Stimulated activated naive B cell treated with anti-CD40 and anti-IgM and Interleukin-4, amounts not matched to agents 10 μg/mL and 1 μg/mL and 100 μg/mL, for 72 hours (primary cell): ENCODE measurements around the gene RASGEF1C.
"Not testable (repeated sequence)": the region's sequence is repeated elsewhere in the genome, so short reads cannot be mapped to it uniquely, and the experiment has no call there.

ENCODE experiments used
- ATAC-seq, 2 donors: fragments of 150-1000 bp; cut with Tn5 transposase; replicated peaks; 2 replicates each; pipeline ENCODE4 v1.10.0; 2021; ENCODE audit warnings: moderate library complexity in 1 of 2
- DNase-seq: peaks from one replicate; pipeline ENCODE4 v3.0.0; 2021
- H3K27ac Mint-ChIP-seq: one replicate; pipeline ENCODE4 v1.8.0; 2022; ENCODE audit warnings: mild to moderate bottlenecking, mixed read lengths
- H3K27me3 Mint-ChIP-seq, 2 donors: one replicate each; pipeline ENCODE4 v1.8.0; 2022; ENCODE audit warnings: mixed read lengths in 2 of 2
- H3K36me3 Mint-ChIP-seq, 2 donors: one replicate each; pipeline ENCODE4 v1.8.0; 2022; ENCODE audit warnings: mixed read lengths in 2 of 2, mild to moderate bottlenecking in 1 of 2
- H3K4me1 Mint-ChIP-seq, 2 donors: one replicate each; pipeline ENCODE4 v1.8.0; 2022; ENCODE audit warnings: mixed read lengths in 2 of 2, mild to moderate bottlenecking in 1 of 2
- H3K4me3 Mint-ChIP-seq, 2 donors: one replicate each; pipeline ENCODE4 v1.8.0; 2022; ENCODE audit warnings: mild to moderate bottlenecking in 2 of 2, mixed read lengths in 2 of 2, moderate library complexity in 1 of 2
- H3K9me3 Mint-ChIP-seq, 2 donors: one replicate each; pipeline ENCODE4 v1.8.0; 2022; ENCODE audit warnings: mixed read lengths in 2 of 2, mild to moderate bottlenecking in 1 of 2

Gene RASGEF1C

DNA sequence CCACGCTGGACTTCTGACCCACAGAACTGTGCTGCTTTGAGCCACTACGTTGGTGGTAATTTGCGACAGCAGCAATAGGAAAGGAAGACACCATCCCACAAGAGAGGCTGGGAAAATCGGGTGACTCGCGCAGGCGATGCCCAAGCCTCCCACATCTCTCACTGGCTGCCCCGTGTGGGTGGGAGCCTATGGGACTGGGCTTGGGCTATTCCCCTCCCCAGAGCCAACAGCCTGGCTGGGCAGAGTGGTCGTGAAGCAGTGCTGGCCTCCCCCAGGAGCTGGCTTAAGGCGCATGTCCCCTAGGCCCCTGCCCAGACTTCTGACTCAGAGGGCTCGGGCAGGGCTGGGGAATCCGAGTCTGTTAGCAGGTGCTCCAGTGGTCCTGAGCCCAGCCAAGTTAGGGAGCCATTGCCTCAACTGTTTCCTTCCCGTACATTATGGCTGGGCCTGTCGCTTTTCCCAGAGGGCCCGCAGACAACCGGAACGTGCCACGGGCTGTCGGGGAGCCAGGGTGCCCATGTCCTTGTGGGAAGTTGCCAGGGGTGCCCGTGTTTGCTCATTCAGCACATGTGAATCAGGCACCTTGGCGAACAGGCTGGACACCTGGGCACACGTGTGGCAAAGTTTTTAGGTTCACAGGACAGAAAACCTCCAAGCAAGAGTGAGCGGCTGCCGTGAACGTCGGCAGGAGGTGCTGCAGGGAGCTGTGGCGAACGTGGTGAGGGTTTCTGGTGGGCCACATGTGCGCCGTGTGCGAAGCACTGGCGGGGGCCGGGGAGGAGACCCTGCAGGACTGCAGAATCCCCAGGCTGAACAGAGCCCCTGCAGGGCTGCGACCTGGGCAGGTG lies 7.0 kb upstream of the RASGEF1C start:
- peaks cover 17 to 25% of the 10 kb centered on the region in 2 donors for H3K9me3 Mint-ChIP-seq
- ATAC-seq (no peak), DNase-seq (no peak)
- no peak overlapping the region for H3K27ac Mint-ChIP-seq
- H3K27me3 Mint-ChIP-seq: peaks cover 15 to 22% of the 10 kb centered on the region in 2 donors
- H3K4me3 Mint-ChIP-seq: no peak overlapping the region
- peaks cover 0 to 8% of the 10 kb centered on the region in 2 donors for H3K36me3 Mint-ChIP-seq
- no peaks in the 10 kb centered on the region for H3K4me1 Mint-ChIP-seq

DNA sequence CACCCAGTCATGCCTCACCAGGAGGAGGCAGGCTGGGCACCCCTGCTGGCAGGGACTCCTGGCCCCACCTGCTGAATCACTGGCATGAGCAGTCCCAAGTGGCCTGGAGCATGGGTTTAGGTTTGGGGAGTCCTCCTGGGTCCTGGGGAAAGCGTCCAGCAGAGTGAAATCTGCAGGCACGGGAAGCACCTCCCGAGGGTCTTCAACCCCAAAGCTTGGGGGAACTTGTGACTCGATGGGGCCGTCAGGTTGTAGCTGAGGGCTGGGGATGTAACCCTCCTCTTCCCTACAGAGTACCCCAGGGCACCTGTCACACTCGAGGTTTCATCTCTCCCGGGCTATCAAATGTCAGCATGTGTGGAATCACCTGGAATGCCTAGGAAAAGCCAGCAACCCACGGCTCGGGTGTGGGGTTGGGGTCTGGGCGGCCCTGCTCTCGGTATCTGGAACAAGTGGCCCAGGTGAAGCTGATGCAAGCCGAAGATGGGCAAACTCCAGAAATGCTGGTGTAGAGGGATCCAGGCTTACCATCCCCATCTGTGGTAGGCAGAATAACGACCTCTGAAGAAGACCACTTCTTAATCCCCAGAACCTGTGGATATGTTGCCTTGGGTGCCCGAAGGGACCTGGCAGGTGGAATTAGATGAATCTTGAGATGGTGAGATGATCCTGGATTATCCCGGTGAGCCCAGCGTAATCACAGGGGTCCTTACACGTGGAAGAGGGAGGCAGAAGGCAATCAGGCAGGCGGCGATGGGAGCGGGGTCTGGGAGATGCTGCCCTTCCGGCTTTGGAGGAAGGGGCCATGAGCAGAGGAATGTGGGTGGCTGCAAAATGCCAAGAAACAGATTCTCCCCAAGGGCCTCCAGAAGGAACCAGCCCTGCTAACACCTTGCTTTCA lies 6.1 kb upstream of the RASGEF1C start:
- Mint-ChIP-seq H3K27me3 (peaks cover 24 to 31% of the 10 kb centered on the region in 2 donors), H3K4me1 (no peaks in the 10 kb centered on the region), H3K36me3 (peaks cover 0 to 6% of the 10 kb centered on the region in 2 donors), H3K27ac (no peak overlapping the region), H3K9me3 (peaks cover 16 to 23% of the 10 kb centered on the region in 2 donors), H3K4me3 (no peak overlapping the region)
- ATAC-seq (no peak), DNase-seq (no peak)

DNA sequence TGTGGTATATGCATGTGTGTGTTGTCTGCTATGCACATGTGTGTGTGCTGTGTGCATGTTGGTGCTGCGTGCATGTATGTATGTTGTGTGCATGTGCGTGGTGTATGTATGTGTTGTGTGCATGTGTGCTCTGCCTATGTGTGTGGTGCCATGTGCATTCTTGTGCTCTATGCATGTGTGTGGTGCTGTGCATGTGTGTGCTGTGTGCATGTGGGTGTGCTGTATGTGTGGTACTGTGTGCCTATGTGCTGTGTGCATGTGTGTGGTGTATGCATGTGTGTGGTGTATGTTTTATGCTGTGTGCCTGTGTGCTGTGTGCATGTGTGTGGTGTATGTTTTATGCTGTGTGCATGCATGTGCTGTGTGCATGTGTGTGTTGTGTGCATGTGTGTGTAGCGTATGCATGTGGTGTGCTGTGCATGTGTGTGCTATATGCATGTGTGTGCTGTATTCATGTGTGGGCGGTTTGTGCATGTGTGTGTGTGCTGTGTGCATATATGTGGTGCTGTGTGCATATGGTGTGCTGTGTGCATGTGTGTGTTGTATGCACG lies 4.7 kb upstream of the RASGEF1C start:
- Mint-ChIP-seq H3K4me1 (peaks cover 0 to 4% of the 10 kb centered on the region in 2 donors), H3K27me3 (peaks cover 31 to 39% of the 10 kb centered on the region in 2 donors), H3K4me3 (no peak overlapping the region), H3K9me3 (peaks cover 9 to 12% of the 10 kb centered on the region in 2 donors), H3K36me3 (peaks cover 0 to 1% of the 10 kb centered on the region in 2 donors), H3K27ac (no peak overlapping the region)
- ATAC-seq (no peak), DNase-seq (no peak)

DNA sequence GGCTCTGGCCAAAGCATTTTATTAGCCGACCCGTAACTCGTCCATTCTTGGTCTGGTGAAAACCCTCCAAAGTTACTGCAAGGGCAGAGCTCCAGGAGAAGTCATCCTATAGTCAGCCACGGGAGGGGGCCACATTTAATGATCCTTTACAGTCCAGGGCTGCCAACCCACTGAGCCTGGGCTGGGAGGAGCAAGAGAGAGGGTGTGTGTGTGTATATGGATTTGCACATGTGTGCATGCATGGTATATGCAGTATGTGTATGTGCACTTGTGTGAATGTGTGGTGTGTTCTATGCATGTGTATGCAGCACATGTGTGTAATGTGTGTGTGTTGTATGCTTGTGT lies 4.2 kb upstream of the RASGEF1C start:
- Mint-ChIP-seq H3K27me3 (peaks cover 35 to 44% of the 10 kb centered on the region in 2 donors), H3K4me3 (no peak overlapping the region)
- no peak for ATAC-seq

DNA sequence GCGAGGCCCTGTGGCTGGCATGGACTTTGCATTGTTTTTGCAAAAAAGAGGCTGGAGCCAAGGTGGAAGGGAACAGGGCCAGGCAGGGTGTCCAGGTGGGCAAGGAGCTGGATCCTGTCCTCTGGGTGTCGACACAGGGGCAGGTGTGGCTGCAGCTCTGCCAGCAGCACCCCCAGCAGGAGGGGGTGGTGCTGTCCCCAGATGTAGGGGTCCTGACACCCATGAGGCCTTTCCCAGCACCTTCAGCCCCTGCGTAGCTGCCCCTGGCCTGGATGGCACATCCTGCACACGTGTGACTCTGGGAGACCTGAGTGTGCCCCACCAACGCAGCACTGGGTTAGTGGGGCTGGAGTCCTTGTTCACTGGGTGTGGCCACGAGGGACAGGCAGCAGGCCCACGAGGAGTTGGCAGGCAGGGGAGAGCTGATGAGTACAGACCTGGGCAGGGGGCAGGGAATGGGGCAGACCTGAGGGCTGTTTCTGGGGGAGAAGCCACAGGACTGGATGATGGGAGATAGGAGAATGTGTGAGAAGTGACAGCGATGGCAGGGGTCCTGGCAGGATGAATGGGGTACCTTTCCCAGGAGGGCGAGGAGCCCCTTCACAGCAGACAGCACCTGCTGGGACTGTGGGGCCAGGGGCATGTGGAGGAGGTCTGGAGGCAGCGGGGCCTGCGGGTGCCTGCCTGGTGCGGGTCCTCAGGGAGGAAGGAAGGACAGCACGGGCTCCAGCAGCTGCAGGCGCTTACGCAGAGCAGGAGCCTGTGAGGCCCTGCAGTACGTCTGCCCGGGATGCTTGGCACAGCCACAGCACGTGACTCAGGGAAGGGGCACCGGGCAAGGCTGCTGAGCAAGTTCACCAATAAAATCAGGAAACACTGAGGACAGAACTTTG lies 3.6 kb upstream of the RASGEF1C start:
- no peak overlapping the region for H3K4me3 Mint-ChIP-seq
- H3K9me3 Mint-ChIP-seq: peaks cover 5 to 12% of the 10 kb centered on the region in 2 donors
- ATAC-seq (no peak), DNase-seq (no peak)
- peaks cover 8 to 15% of the 10 kb centered on the region in 2 donors for H3K4me1 Mint-ChIP-seq
- H3K27me3 Mint-ChIP-seq: peaks cover 41 to 50% of the 10 kb centered on the region in 2 donors
- H3K27ac Mint-ChIP-seq: no peak overlapping the region
- peaks cover 0 to 1% of the 10 kb centered on the region in 2 donors for H3K36me3 Mint-ChIP-seq

More for the DNA sequence above, 4.2 kb upstream of the RASGEF1C start:
- DNase-seq: no peak
- Mint-ChIP-seq H3K9me3 (peaks cover 5 to 12% of the 10 kb centered on the region in 2 donors), H3K4me1 (peaks cover 3 to 9% of the 10 kb centered on the region in 2 donors), H3K36me3 (peaks cover 0 to 1% of the 10 kb centered on the region in 2 donors), H3K27ac (no peak overlapping the region)

DNA sequence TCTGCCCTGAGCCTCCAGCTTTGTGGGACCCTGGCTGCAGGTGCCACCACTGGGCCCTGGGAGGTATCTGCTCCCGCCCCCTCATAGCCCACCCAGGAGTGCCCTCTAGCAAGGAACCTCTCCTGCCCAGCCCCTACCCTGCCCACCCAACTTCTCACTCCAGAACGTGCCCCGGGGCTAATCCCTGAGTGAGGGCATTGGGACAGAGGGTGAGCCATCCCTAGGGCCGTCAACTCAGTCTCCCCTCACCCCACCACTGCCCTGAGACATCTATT lies 2.7 kb upstream of the RASGEF1C start:
- DNase-seq: no peak
- Mint-ChIP-seq H3K27ac (no peak overlapping the region), H3K27me3 (peaks cover 46 to 59% of the 10 kb centered on the region in 2 donors), H3K36me3 (peaks cover 0 to 1% of the 10 kb centered on the region in 2 donors), H3K9me3 (peaks cover 5 to 12% of the 10 kb centered on the region in 2 donors), H3K4me1 (peaks cover 8 to 15% of the 10 kb centered on the region in 2 donors), H3K4me3 (no peak overlapping the region)
- ATAC-seq: no peak

DNA sequence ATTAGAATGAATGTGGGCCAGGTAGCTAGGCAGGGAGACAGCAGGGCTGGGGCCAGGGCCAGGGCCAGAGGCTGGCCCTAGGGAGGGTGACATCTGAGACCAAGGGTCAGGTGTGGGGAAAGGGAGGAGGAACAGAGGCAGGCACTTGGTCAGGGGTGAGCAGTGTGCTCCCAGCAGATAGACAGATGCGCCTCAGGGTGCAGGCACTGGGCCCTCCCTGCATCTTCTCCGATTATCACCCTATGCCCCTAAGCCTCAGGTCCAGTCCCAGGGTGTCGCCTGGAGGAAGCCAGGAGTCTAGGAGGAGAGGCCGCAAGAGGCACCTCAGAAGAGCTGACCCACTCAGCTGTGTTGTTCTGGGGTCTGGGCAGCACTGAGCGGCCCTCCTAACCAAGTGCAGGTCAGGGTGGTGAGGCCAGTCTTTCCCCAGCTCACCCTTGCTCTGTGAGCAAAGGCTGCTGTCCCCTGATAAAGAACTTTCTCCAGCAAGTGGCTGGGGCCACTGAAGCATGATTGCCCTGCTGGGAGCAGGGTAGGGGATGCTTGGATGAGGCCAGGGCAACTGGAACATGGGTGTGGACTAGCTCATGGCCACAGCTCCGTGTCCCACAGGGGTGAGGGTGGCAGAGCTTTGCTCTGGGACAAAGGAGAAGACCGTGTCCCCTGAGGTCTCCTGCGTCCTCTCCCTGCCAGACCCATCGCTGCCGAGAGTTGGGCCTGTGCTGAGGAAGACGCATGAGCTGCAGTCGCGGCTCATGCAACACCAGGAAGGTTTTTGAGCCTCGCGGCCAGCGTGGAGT lies 2.1 kb upstream of the RASGEF1C start:
- peaks cover 0 to 1% of the 10 kb centered on the region in 2 donors for H3K36me3 Mint-ChIP-seq
- ATAC-seq (no peak), DNase-seq (no peak)
- H3K27ac Mint-ChIP-seq: no peak overlapping the region
- H3K27me3 Mint-ChIP-seq: peaks cover 49 to 62% of the 10 kb centered on the region in 2 donors
- peaks cover 5 to 12% of the 10 kb centered on the region in 2 donors for H3K9me3 Mint-ChIP-seq
- H3K4me1 Mint-ChIP-seq: peaks cover 8 to 15% of the 10 kb centered on the region in 2 donors
- H3K4me3 Mint-ChIP-seq: no peak overlapping the region

DNA sequence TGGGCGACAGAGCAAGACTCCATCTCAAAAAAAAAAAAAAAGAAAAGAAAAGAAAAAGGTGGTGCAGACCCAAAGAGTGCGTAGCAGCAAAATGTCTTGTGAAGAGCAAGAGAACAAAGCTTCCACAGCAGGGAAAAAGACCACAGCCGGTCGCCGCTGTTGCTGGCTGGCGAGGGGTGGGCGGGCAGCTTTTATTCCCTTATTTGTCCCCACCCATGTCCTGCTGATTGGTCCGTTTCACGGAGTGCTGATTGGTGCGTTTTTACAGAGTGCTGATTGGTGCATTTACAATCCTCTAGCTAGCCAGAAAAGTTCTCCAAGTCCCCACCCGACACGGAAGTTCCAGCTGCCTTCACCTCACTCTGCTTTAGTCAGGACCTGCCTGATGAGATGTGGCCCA lies 1.1 kb upstream of the RASGEF1C start:
- Mint-ChIP-seq H3K4me1 (peaks cover 8 to 15% of the 10 kb centered on the region in 2 donors), H3K27me3 (peaks cover 49 to 62% of the 10 kb centered on the region in 2 donors)
- not testable (repeated sequence) for ATAC-seq, H3K4me3 Mint-ChIP-seq, H3K27ac Mint-ChIP-seq, DNase-seq, H3K9me3 Mint-ChIP-seq, H3K36me3 Mint-ChIP-seq

DNA sequence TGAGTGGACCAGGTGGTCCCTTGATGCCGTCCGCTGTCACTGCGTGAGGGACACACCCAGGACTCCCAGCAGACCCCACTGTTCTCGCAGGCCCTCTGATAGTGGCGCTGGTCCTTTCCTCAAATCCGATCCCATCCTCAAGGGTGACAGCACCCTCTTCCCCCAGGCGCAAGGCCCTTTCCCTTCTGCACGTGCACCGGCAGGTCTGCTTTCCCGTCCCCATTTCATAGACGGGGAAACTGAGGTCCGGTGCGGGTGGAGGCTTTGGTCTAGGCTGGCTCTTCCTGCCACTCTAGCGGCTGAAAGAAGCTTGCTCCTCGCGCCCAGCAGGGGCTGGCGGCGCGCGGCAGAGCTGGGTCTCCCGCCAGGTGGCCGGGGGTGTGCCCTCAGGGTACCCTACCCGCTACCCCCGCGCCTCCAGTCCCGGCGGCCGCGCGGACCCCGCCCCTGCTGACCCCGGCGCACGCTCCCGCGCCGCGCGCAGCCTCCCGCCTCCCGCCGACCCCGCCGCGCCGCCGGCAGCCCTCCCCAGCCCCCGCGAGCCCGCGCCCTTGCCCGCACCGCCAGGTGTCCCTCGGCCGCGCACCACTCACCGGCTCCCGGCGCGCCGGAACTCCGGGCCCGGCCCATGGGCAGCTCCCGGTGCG lies 453 bp downstream of the RASGEF1C start:
- Mint-ChIP-seq H3K4me1 (peaks cover 8 to 15% of the 10 kb centered on the region in 2 donors), H3K36me3 (peaks cover 0 to 1% of the 10 kb centered on the region in 2 donors), H3K4me3 (peak overlapping the region; percentile 30 to 70), H3K9me3 (no peaks in the 10 kb centered on the region), H3K27ac (peak overlapping the region; percentile 42), H3K27me3 (peaks cover 45 to 75% of the 10 kb centered on the region in 2 donors)
- no peak for DNase-seq
- ATAC-seq: peak; percentile 41 to 46

DNA sequence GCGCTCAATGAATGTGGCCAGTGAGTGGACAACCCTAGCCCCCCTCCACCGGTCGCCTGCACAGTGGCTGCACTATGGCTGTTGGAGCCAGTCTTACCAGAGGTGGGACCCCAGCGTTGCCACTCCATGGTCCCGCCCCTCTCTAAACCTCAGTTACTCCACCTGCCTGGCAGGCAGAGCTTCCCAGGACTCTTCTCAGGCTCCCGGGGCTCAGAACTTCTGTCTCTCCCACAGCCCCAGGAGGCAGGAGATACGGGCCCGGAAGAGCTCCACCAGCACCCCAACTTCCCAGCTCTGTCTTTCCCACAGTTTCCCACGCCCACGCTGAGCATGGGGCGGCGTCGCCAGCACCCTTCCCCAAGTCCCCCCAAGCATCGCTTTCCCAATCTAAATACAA lies 975 bp downstream of the RASGEF1C start:
- peaks cover 8 to 15% of the 10 kb centered on the region in 2 donors for H3K4me1 Mint-ChIP-seq
- DNase-seq (no peak), ATAC-seq (no peak)
- H3K36me3 Mint-ChIP-seq: peaks cover 0 to 1% of the 10 kb centered on the region in 2 donors
- H3K4me3 Mint-ChIP-seq: peak overlapping the region; percentile 30 to 70
- H3K27me3 Mint-ChIP-seq: peaks cover 45 to 75% of the 10 kb centered on the region in 2 donors
- no peaks in the 10 kb centered on the region for H3K9me3 Mint-ChIP-seq
- H3K27ac Mint-ChIP-seq: no peak overlapping the region

DNA sequence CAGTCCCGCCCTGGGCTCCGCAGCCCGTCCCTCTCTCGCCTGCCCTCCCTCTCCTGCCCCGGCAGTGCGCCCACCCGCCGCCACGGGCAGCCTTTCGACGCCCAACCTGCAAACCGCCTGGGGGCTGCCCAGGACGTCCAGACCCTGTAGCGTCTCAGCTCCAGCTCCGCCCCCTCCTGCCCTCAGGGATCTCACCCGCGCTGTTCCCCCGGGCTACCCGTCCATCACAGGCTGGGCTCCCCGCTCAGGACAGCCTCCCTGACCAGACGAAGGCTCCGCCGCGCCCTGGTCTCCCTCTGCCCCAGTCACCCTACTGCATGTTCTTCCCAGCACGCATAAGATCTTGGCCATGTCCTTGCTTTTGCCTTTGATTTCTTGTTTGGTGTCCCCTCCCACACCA lies 1.4 kb downstream of the RASGEF1C start:
- no peak overlapping the region for H3K4me3 Mint-ChIP-seq
- DNase-seq (no peak), ATAC-seq (no peak)
- H3K36me3 Mint-ChIP-seq: peaks cover 0 to 1% of the 10 kb centered on the region in 2 donors
- H3K27me3 Mint-ChIP-seq: peaks cover 42 to 73% of the 10 kb centered on the region in 2 donors
- H3K27ac Mint-ChIP-seq: no peak overlapping the region
- H3K4me1 Mint-ChIP-seq: peaks cover 8 to 15% of the 10 kb centered on the region in 2 donors
- H3K9me3 Mint-ChIP-seq: no peaks in the 10 kb centered on the region

DNA sequence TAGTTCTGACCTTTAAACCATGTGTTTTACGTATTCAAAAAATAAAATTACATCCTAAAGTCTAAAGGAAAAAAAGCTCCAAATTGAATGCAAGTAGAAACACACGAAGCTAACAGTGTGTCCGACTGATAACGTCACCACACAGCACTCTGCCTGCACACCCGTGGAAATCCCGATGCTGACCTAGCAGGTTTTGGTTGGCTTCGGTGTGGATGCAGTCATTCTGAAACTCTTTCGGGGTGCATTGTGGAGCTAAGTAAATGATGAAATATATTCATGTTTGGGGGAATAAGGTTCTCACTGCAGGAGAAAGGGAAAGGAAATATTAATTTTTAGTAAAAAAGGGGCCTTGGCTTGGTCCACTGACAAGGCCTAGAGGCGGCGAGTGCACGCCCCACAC lies 2.0 kb downstream of the RASGEF1C start:
- no peak for DNase-seq
- Mint-ChIP-seq H3K27me3 (peaks cover 37 to 67% of the 10 kb centered on the region in 2 donors), H3K4me1 (peaks cover 8 to 15% of the 10 kb centered on the region in 2 donors), H3K27ac (no peak overlapping the region), H3K4me3 (no peak overlapping the region), H3K9me3 (no peaks in the 10 kb centered on the region), H3K36me3 (peaks cover 0 to 1% of the 10 kb centered on the region in 2 donors)
- ATAC-seq: no peak
